IMR-90 (cell line): ENCODE measurements around the gene REPS2. TPM values are rescaled to one million over a fixed set of nuclear protein-coding genes. Genes with fewer than 3 reads are reported as not detected.

ENCODE experiments used
- ATAC-seq: fragments of 200-7000 bp; cut with Tn5 transposase; 2 replicates; pipeline ENCODE4 v1.9.1; 2020; ENCODE audit warnings: low read depth, mild to moderate bottlenecking, moderate library complexity
- BruUV-seq: library from RNA; stranded (reverse); fragments of 400-500 nt; replicated peaks from 2 replicates; lab custom pipeline; 2021; lab: Mats Ljungman, UMichigan
- CTCF ChIA-PET: fragments of 300-600 bp; formaldehyde crosslinking; extraction: SDS; loops from one replicate; lab custom pipeline; 2021; ENCODE audit warnings: antibody characterized with exemption; lab: Yijun Ruan, JAX
- POLR2A ChIA-PET: fragments of 300-600 bp; sonication (Branson Sonifier 250); formaldehyde crosslinking; loops from one replicate; lab custom pipeline; 2022; ENCODE audit warnings: antibody characterized with exemption; ENCODE audit not compliant: unreplicated experiment; lab: Charles Lee
- DNase-seq: peaks from one replicate; pipeline ENCODE4 v3.0.0; 2013
- H2AFZ ChIP-seq: replicated peaks from 2 replicates; pipeline ENCODE3; 2013; ENCODE audit warnings: low read length, mild to moderate bottlenecking; ENCODE audit not compliant: poor library complexity
- H2AK5ac ChIP-seq: 2 replicates; pipeline ENCODE4 v1.6.1; 2013; ENCODE audit warnings: low read depth, low read length, inconsistent platforms
- H2AK9ac ChIP-seq: replicated peaks from 2 replicates; pipeline ENCODE3; 2013; ENCODE audit warnings: mild to moderate bottlenecking, low read depth, low read length, moderate library complexity; ENCODE audit not compliant: poor library complexity
- H2BK120ac ChIP-seq: 2 replicates; pipeline ENCODE4 v1.6.1; 2013; ENCODE audit warnings: low read depth, low read length, inconsistent platforms
- H2BK15ac ChIP-seq: 3 replicates; pipeline ENCODE4 v1.6.1; 2013; ENCODE audit warnings: low read depth, low read length, inconsistent platforms
- H2BK20ac ChIP-seq: 2 replicates; pipeline ENCODE4 v1.6.1; 2013; ENCODE audit warnings: low read depth, mild to moderate bottlenecking, inconsistent platforms, low read length, moderate library complexity
- H2BK5ac ChIP-seq: 2 replicates; pipeline ENCODE4 v1.6.1; 2013; ENCODE audit warnings: mild to moderate bottlenecking, low read depth, low read length, inconsistent platforms; ENCODE audit not compliant: poor library complexity, severe bottlenecking
- H3K14ac ChIP-seq: replicated peaks from 2 replicates; pipeline ENCODE4 v1.6.1; 2013; ENCODE audit warnings: low read depth, low read length, inconsistent platforms
- H3K18ac ChIP-seq: 2 replicates; pipeline ENCODE4 v1.6.1; 2013; ENCODE audit warnings: low read depth, low read length, control low read depth
- H3K23ac ChIP-seq: 2 replicates; pipeline ENCODE4 v1.6.1; 2013; ENCODE audit warnings: low read depth, low read length, inconsistent platforms
- H3K27ac ChIP-seq: 2 replicates; pipeline ENCODE4 v1.5.1; 2013; ENCODE audit warnings: mild to moderate bottlenecking, control low read depth, low read length; ENCODE audit not compliant: insufficient read depth
- H3K27me3 ChIP-seq: 2 replicates; pipeline ENCODE4 v1.6.1; 2013; ENCODE audit warnings: low read length; ENCODE audit not compliant: control insufficient read depth, insufficient read depth
- H3K36me3 ChIP-seq: 2 replicates; pipeline ENCODE4 v1.6.1; 2013; ENCODE audit warnings: low read length, mixed read lengths; ENCODE audit not compliant: control insufficient read depth, insufficient read depth
- H3K4ac ChIP-seq: 2 replicates; pipeline ENCODE4 v1.6.1; 2013; ENCODE audit warnings: low read depth, low read length, inconsistent platforms
- H3K4me1 ChIP-seq: 2 replicates; pipeline ENCODE4 v1.6.1; 2013; ENCODE audit warnings: low read length, mixed read lengths; ENCODE audit not compliant: control insufficient read depth, insufficient read depth
- H3K4me2 ChIP-seq: 2 replicates; pipeline ENCODE4 v1.6.1; 2013; ENCODE audit warnings: low read depth, mild to moderate bottlenecking, control low read depth, low read length, moderate library complexity
- H3K4me3 ChIP-seq: 2 replicates; pipeline ENCODE4 v1.5.1; 2013; ENCODE audit warnings: low read depth, mild to moderate bottlenecking, control low read depth, low read length, moderate library complexity; ENCODE audit not compliant: insufficient read depth
- H3K56ac ChIP-seq: 2 replicates; pipeline ENCODE4 v1.6.1; 2013; ENCODE audit warnings: low read length, inconsistent platforms; ENCODE audit not compliant: insufficient read depth; ENCODE audit errors: extremely low read depth
- H3K79me1 ChIP-seq, 2 experiments: 2 replicates each; pipeline ENCODE4 v1.6.1; 2013; ENCODE audit warnings: low read length in 2 of 2, inconsistent platforms in 1 of 2, low read depth in 1 of 2
- H3K9ac ChIP-seq: 2 replicates; pipeline ENCODE4 v1.6.1; 2013; ENCODE audit warnings: low read depth, low read length, control low read depth
- H3K9me1 ChIP-seq: 2 replicates; pipeline ENCODE4 v1.6.1; 2013; ENCODE audit warnings: low read length, inconsistent platforms; ENCODE audit not compliant: insufficient read depth
- H3K9me3 ChIP-seq: 2 replicates; pipeline ENCODE4 v1.6.1; 2013; ENCODE audit warnings: low read length; ENCODE audit not compliant: control insufficient read depth, insufficient read depth
- H4K20me1 ChIP-seq: 2 replicates; pipeline ENCODE4 v1.6.1; 2013; ENCODE audit warnings: low read length, inconsistent platforms; ENCODE audit not compliant: insufficient read depth
- H4K5ac ChIP-seq: 2 replicates; pipeline ENCODE4 v1.6.1; 2013; ENCODE audit warnings: mild to moderate bottlenecking, low read depth, low read length, control low read depth
- H4K8ac ChIP-seq, 2 experiments: 2 replicates each; pipeline ENCODE4 v1.6.1; 2013; ENCODE audit warnings: low read depth in 2 of 2, low read length in 2 of 2, control low read depth in 1 of 2, inconsistent platforms in 1 of 2
- H4K91ac ChIP-seq: 2 replicates; pipeline ENCODE4 v1.6.1; 2013; ENCODE audit warnings: low read depth, low read length, inconsistent platforms; ENCODE audit not compliant: insufficient read depth
- CHD1 ChIP-seq: IDR thresholded peaks from 2 replicates; pipeline ENCODE4 v1.6.1; 2012; ENCODE audit warnings: low read depth, low read length, improper control_type of control experiment
- FOS ChIP-seq: fragments of 150-350 bp; IDR thresholded peaks from 2 replicates; pipeline ENCODE4 v1.6.1; 2016; ENCODE audit warnings: low read depth, low read length
- MAZ ChIP-seq: IDR thresholded peaks from 2 replicates; pipeline ENCODE4 v1.6.1; 2012; ENCODE audit warnings: low read depth, mild to moderate bottlenecking, low read length, improper control_type of control experiment, moderate library complexity, borderline replicate concordance
- MXI1 ChIP-seq: IDR thresholded peaks from 2 replicates; pipeline ENCODE4 v1.6.1; 2012; ENCODE audit warnings: low read depth, mild to moderate bottlenecking, low read length, moderate library complexity, borderline replicate concordance
- POLR2A ChIP-seq: IDR thresholded peaks from 2 replicates; pipeline ENCODE4 v1.6.1; 2012; ENCODE audit warnings: mild to moderate bottlenecking, low read depth, low read length
- RAD21 ChIP-seq: IDR thresholded peaks from 2 replicates; pipeline ENCODE4 v1.6.1; 2012; ENCODE audit warnings: low read length, improper control_type of control experiment
- RCOR1 ChIP-seq: IDR thresholded peaks from 2 replicates; pipeline ENCODE4 v1.6.1; 2012; ENCODE audit warnings: mild to moderate bottlenecking, low read length, improper control_type of control experiment; ENCODE audit not compliant: insufficient replicate concordance
- RFX5 ChIP-seq: IDR thresholded peaks from 2 replicates; pipeline ENCODE4 v1.8.0; 2012; ENCODE audit warnings: low read depth, mild to moderate bottlenecking, low read length, moderate library complexity
- SMC3 ChIP-seq: fragments of 150-350 bp; IDR thresholded peaks from 2 replicates; pipeline ENCODE4 v1.6.1; 2016; ENCODE audit warnings: low read depth, mild to moderate bottlenecking, antibody characterized with exemption, low read length, moderate library complexity
- WGBS, 2 experiments: methylation state at CpG; one replicate each; pipeline versions ENCODE4 v1.1.5 to v1.1.7; 2013; ENCODE audit warnings: missing lambda C conversion rate in 2 of 2; ENCODE audit not compliant: insufficient read length in 1 of 2; ENCODE audit errors: extremely low coverage in 2 of 2; 5-methylcytosine and 5-hydroxymethylcytosine counted together
- dilution Hi-C: fragments of 300-500 bp; cut with HindIII; formaldehyde crosslinking; loops from one replicate; pipeline ENCODE4 v1.14.3; 2018; ENCODE audit warnings: low sequenced_read_pairs; ENCODE audit not compliant: unreplicated experiment
- in situ Hi-C: fragments of 300-500 bp; cut with MboI; formaldehyde crosslinking; loops from 3 replicates; pipeline ENCODE4 v1.14.3; 2019; ENCODE audit warnings: low sequenced_read_pairs, inconsistent platforms, mixed read lengths
- intact Hi-C: fragments of 100-400 bp; cut with micrococcal nuclease; formaldehyde crosslinking; loops from 2 replicates; pipeline ENCODE4 v1.10.0; 2022
- polyA plus RNA-seq, 3 experiments: library from polyadenylated mRNA; depleted of rRNA; stranded (reverse); fragments of >200 nt; gene quantifications; 2 replicates each; pipeline ENCODE4 v1.2.3, GENCODE V29; 2012; ENCODE audit warnings: low replicate concordance in 1 of 3
- total RNA-seq: library from RNA; depleted of rRNA; stranded (reverse); fragments of >200 nt; gene quantifications from 2 replicates; pipeline ENCODE4 v1.2.3, GENCODE V29; 2012
- TF ChIP-seq, protein P1 (sequence below): conservative IDR thresholded peaks from 2 replicates; pipeline ENCODE4 v1.5.1; 2012; ENCODE audit warnings: mild to moderate bottlenecking, low read depth, low read length, improper control_type of control experiment
- TF ChIP-seq, protein P2 (sequence below): fragments of 150-350 bp; IDR thresholded peaks from 2 replicates; pipeline ENCODE4 v1.6.1; 2017; ENCODE audit warnings: mild to moderate bottlenecking, antibody characterized with exemption, low read length, low read depth

The REPS2 gene
- total and polyA plus RNA-seq, 2 of the 4 experiments (the other 2 are of a cell fraction): 0.02 to 0.18 TPM

DNA sequence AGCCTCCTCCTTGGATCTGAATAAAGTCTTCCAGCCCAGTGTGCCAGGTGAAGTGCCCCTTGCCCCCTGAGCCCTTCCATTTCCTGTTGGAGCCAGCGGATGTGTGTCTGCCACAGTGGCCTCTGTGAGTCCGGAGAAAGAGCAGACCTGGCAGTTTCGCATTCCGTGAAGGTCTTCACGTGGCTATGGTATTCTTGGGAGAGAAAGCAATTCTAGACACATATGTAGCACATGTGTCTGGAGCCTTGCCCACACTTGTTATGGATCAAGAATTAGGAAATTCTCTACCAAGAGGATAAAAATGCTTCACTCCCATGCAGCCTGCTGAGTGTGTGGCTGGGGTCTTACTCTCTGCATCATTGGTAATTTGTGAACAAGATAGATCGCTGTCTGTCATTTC is 130.9 kb downstream of the REPS2 start:
- Histone ChIP-seq H3K14ac (no peak overlapping the region), H2AK5ac (no peak overlapping the region), H3K9me3 (no peaks in the 10 kb centered on the region), H2BK5ac (no peak overlapping the region), H3K27me3 (peaks cover 13% of the 10 kb centered on the region), H3K9me1 (no peaks in the 10 kb centered on the region), H3K79me1 (no peaks in the 10 kb centered on the region), H3K4me2 (no peak overlapping the region), H3K9ac (no peak overlapping the region), H3K56ac (no peak overlapping the region), H2AK9ac (no peak overlapping the region), H2AFZ (no peak overlapping the region), H3K4ac (no peak overlapping the region), H3K27ac (no peak overlapping the region), H3K4me1 (peaks cover 2% of the 10 kb centered on the region), H4K91ac (no peak overlapping the region), H4K20me1 (no peaks in the 10 kb centered on the region), H3K4me3 (no peak overlapping the region), H3K23ac (no peak overlapping the region), H2BK20ac (no peak overlapping the region), H2BK120ac (no peak overlapping the region; the same call in 1 of the 2 replicates), H3K36me3 (no peaks in the 10 kb centered on the region), H3K18ac (no peak overlapping the region), H4K8ac (no peak overlapping the region), H4K5ac (no peak overlapping the region), H2BK15ac (no peak overlapping the region)
- WGBS, 2 experiments: no CpG with 5 or more reads among the region's 6 CpGs
- intact Hi-C loops: no loop called here
- DNase-seq: no peak
- ChIA-PET CTCF (no interaction called here), POLR2A (no interaction called here)
- dilution Hi-C loops: no loop called here
- TF ChIP-seq MXI1 (no peak), RFX5 (no peak), FOS (no peak), RAD21 (no peak), SMC3 (no peak), MAZ (no peak), CHD1 (no peak), POLR2A (no peak), RCOR1 (no peak)
- TF ChIP-seq, protein P1, sequence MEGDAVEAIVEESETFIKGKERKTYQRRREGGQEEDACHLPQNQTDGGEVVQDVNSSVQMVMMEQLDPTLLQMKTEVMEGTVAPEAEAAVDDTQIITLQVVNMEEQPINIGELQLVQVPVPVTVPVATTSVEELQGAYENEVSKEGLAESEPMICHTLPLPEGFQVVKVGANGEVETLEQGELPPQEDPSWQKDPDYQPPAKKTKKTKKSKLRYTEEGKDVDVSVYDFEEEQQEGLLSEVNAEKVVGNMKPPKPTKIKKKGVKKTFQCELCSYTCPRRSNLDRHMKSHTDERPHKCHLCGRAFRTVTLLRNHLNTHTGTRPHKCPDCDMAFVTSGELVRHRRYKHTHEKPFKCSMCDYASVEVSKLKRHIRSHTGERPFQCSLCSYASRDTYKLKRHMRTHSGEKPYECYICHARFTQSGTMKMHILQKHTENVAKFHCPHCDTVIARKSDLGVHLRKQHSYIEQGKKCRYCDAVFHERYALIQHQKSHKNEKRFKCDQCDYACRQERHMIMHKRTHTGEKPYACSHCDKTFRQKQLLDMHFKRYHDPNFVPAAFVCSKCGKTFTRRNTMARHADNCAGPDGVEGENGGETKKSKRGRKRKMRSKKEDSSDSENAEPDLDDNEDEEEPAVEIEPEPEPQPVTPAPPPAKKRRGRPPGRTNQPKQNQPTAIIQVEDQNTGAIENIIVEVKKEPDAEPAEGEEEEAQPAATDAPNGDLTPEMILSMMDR: no peak
- TF ChIP-seq, protein P2, sequence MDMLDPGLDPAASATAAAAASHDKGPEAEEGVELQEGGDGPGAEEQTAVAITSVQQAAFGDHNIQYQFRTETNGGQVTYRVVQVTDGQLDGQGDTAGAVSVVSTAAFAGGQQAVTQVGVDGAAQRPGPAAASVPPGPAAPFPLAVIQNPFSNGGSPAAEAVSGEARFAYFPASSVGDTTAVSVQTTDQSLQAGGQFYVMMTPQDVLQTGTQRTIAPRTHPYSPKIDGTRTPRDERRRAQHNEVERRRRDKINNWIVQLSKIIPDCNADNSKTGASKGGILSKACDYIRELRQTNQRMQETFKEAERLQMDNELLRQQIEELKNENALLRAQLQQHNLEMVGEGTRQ: no peak
- in situ Hi-C loops: no loop called here
- BruUV-seq: no TSS peak
- ATAC-seq: no peak
